ENCODE results near the gene DOCK6. TPM values are rescaled to one million over a fixed set of nuclear protein-coding genes. Genes with fewer than 3 reads are reported as not detected.

DOCK6 gene, protein sequence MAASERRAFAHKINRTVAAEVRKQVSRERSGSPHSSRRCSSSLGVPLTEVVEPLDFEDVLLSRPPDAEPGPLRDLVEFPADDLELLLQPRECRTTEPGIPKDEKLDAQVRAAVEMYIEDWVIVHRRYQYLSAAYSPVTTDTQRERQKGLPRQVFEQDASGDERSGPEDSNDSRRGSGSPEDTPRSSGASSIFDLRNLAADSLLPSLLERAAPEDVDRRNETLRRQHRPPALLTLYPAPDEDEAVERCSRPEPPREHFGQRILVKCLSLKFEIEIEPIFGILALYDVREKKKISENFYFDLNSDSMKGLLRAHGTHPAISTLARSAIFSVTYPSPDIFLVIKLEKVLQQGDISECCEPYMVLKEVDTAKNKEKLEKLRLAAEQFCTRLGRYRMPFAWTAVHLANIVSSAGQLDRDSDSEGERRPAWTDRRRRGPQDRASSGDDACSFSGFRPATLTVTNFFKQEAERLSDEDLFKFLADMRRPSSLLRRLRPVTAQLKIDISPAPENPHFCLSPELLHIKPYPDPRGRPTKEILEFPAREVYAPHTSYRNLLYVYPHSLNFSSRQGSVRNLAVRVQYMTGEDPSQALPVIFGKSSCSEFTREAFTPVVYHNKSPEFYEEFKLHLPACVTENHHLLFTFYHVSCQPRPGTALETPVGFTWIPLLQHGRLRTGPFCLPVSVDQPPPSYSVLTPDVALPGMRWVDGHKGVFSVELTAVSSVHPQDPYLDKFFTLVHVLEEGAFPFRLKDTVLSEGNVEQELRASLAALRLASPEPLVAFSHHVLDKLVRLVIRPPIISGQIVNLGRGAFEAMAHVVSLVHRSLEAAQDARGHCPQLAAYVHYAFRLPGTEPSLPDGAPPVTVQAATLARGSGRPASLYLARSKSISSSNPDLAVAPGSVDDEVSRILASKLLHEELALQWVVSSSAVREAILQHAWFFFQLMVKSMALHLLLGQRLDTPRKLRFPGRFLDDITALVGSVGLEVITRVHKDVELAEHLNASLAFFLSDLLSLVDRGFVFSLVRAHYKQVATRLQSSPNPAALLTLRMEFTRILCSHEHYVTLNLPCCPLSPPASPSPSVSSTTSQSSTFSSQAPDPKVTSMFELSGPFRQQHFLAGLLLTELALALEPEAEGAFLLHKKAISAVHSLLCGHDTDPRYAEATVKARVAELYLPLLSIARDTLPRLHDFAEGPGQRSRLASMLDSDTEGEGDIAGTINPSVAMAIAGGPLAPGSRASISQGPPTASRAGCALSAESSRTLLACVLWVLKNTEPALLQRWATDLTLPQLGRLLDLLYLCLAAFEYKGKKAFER (N-terminal part only)
- total RNA-seq (2021; ENCODE audit: unreplicated experiment) (19.4 TPM), Bru-seq, nascent RNA (percentile 42 among the genes with signal in this experiment), BruChase-seq, experiment 1, labeled RNA remaining after a 2-hour chase (percentile 45 among the genes with signal in this experiment), BruChase-seq, experiment 2, labeled RNA remaining after a 6-hour chase (percentile 49 among the genes with signal in this experiment)
- 22.4 TPM for polyA plus RNA-seq (2012; ENCODE audit: insufficient read length)
- long read RNA-seq, partial matches to known transcripts, result 2 of 16 reads
- long read RNA-seq, other reads (novel, unspliced or antisense), result 14 of 16 reads

DNA sequence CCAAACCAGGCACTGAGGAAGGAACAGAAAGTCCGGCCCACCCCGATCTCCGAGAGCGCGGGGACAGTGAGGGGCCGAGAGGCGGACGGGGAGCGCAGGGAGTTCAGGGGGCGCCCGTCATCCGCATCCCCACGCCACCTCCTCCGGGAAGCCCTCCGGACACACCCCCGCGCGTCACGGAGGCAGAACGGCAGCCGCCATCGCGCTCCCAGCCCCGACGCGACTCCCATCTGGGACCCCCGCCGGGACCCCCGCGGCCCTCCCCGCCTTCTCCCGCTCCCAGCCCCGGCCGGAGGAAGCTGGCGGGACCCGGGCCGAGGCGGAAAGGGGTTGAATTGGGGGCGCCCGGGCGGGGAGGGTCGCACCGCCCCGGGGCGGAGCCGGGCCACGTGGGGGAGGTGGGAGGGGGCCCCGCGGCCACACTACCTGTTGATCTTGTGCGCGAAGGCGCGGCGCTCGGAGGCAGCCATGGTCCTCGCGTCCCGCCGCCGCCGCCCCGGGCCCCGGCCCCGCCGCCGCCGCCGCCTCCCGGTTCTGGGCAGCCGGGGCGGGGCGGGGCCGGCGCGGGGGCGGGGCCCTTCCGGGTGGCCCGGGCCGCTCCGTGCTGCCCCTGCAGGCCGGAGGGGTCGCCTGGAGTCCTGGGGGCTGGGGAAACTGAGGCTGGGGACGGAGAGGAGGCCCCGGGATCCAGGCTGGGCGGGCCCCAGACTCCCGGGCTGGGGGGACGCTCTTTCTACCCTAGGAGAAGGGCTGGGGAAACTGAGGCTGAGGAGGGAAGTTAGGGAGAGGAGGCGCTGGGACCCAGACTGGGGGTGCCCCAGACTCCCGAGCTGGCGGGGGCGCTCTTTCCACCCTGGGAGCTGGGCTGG is at the start of gene DOCK6:
Gene DOCK6 (minus strand): TSS at position 554 of the 869 bp plus-strand sequence. CDS start 84 bp downstream, at position 470.
- no TSS peak for BruUV-seq (replicated peaks)
- ChIA-PET CTCF (no interaction called here), POLR2A (no interaction called here)
- no peaks in the 10 kb centered on the region for H3K9me3 ChIP-seq (ENCODE audit: control insufficient read depth, insufficient read depth, low read depth, low read length)
- no peaks in the 10 kb centered on the region for H3K27me3 ChIP-seq (ENCODE audit: control insufficient read depth, insufficient read depth, low read length)
- ATAC-seq (peak; percentile 84), DNase-seq (ENCODE audit: low read depth, low spot score) (no peak)
- H3K4me3 ChIP-seq (ENCODE audit: low read depth in 2 of 2, low read length in 2 of 2), result peak within 1 kb of the TSS; percentile 58 to 60
- no peak for TF ChIP-seq TCF7L2 (IDR thresholded peaks at IDR 0.05; ENCODE audit: low read depth, low read length)
- TF ChIP-seq, protein P1, sequence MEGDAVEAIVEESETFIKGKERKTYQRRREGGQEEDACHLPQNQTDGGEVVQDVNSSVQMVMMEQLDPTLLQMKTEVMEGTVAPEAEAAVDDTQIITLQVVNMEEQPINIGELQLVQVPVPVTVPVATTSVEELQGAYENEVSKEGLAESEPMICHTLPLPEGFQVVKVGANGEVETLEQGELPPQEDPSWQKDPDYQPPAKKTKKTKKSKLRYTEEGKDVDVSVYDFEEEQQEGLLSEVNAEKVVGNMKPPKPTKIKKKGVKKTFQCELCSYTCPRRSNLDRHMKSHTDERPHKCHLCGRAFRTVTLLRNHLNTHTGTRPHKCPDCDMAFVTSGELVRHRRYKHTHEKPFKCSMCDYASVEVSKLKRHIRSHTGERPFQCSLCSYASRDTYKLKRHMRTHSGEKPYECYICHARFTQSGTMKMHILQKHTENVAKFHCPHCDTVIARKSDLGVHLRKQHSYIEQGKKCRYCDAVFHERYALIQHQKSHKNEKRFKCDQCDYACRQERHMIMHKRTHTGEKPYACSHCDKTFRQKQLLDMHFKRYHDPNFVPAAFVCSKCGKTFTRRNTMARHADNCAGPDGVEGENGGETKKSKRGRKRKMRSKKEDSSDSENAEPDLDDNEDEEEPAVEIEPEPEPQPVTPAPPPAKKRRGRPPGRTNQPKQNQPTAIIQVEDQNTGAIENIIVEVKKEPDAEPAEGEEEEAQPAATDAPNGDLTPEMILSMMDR (IDR thresholded peaks at IDR 0.05), result peak; percentile 77; the same call in 1 of the 2 replicates
- in situ Hi-C loops (cut with HindIII; ENCODE audit: low pct_unique_long_range_greater_than_20kb, low sequenced_read_pairs) (no loop called here), intact Hi-C loops (cut with micrococcal nuclease; ENCODE audit: unreplicated experiment) (no loop called here)
- H3K4me1 ChIP-seq (ENCODE audit: control insufficient read depth, insufficient read depth, low read length), result no peaks in the 10 kb centered on the region; the same call in 1 of the 2 replicates
- H3K36me3 ChIP-seq (ENCODE audit: control insufficient read depth, insufficient read depth, low read length), result no peaks in the 10 kb centered on the region; the same call in 1 of the 2 replicates
- H3K27ac ChIP-seq (ENCODE audit: low read length), result peak within 1 kb of the TSS; percentile 61; the same call in 1 of the 2 replicates

DNA sequence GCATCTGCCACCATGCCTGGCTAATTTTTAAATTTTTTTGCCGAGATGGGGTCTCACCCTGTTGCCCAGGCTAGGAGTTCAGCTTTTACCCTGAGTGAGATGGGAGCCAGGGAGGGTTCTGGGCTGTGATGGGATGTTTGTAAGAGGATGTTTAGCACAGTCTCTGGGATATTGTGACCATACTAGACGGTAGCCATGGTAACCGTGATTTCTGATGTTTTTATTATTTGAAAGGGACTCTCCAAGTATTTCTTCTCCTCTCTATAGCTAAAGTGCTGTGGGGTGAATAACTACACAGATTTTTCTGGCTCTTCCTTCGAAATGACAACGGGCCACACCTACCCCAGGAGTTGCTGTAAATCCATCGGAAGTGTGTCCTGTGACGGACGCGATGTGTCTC is 44.0 kb upstream of the DOCK6 start:
- no peak for ATAC-seq
- in situ Hi-C loops (cut with HindIII; ENCODE audit: low pct_unique_long_range_greater_than_20kb, low sequenced_read_pairs) (loop anchor here (25.0 kb wide), 1 partner anchor 256 kb away; the partner anchor contains the start of gene ELOF1), intact Hi-C loops (cut with micrococcal nuclease; ENCODE audit: unreplicated experiment) (no loop called here)
- CTCF ChIA-PET, result no interaction called here
- Histone ChIP-seq H3K4me3 (ENCODE audit: low read depth in 2 of 2, low read length in 2 of 2) (no peak overlapping the region), H3K36me3 (ENCODE audit: control insufficient read depth, insufficient read depth, low read length) (no peaks in the 10 kb centered on the region), H3K27ac (ENCODE audit: low read length) (no peak overlapping the region), H3K9me3 (ENCODE audit: control insufficient read depth, insufficient read depth, low read depth, low read length) (no peaks in the 10 kb centered on the region), H3K27me3 (ENCODE audit: control insufficient read depth, insufficient read depth, low read length) (no peaks in the 10 kb centered on the region), H3K4me1 (ENCODE audit: control insufficient read depth, insufficient read depth, low read length) (no peaks in the 10 kb centered on the region)
- no TSS peak for BruUV-seq (replicated peaks)
- no peak for DNase-seq (ENCODE audit: low read depth, low spot score)
- TF ChIP-seq SIN3A (IDR thresholded peaks at IDR 0.05; ENCODE audit: borderline replicate concordance, insufficient read depth, low read depth, low read length), result no peak
- TF ChIP-seq, protein P1 (IDR thresholded peaks at IDR 0.05), result no peak
- TF ChIP-seq, protein P2, sequence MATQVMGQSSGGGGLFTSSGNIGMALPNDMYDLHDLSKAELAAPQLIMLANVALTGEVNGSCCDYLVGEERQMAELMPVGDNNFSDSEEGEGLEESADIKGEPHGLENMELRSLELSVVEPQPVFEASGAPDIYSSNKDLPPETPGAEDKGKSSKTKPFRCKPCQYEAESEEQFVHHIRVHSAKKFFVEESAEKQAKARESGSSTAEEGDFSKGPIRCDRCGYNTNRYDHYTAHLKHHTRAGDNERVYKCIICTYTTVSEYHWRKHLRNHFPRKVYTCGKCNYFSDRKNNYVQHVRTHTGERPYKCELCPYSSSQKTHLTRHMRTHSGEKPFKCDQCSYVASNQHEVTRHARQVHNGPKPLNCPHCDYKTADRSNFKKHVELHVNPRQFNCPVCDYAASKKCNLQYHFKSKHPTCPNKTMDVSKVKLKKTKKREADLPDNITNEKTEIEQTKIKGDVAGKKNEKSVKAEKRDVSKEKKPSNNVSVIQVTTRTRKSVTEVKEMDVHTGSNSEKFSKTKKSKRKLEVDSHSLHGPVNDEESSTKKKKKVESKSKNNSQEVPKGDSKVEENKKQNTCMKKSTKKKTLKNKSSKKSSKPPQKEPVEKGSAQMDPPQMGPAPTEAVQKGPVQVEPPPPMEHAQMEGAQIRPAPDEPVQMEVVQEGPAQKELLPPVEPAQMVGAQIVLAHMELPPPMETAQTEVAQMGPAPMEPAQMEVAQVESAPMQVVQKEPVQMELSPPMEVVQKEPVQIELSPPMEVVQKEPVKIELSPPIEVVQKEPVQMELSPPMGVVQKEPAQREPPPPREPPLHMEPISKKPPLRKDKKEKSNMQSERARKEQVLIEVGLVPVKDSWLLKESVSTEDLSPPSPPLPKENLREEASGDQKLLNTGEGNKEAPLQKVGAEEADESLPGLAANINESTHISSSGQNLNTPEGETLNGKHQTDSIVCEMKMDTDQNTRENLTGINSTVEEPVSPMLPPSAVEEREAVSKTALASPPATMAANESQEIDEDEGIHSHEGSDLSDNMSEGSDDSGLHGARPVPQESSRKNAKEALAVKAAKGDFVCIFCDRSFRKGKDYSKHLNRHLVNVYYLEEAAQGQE (IDR thresholded peaks at IDR 0.05; ENCODE audit: insufficient read depth in 1 of 2, low read depth in 2 of 2, low read length in 1 of 2), result no peak
- no peak for TF ChIP-seq TCF7L2 (IDR thresholded peaks at IDR 0.05; ENCODE audit: low read depth, low read length)
- no peak for TF ChIP-seq POLR2AphosphoS5 (IDR thresholded peaks at IDR 0.05; ENCODE audit: low read depth, low read length)
- POLR2A ChIA-PET, result no interaction called here
